HG02642 (cell line): ENCODE measurements around the gene MESD.
A peak's percentile ranks its signal among the peaks of the same experiment; 100 is the strongest.

Experiments used
- ATAC-seq: cut with Tn5 transposase; IDR thresholded peaks from one replicate; pipeline ENCODE4 v1.9.1; 2021; ENCODE audit warnings: mild to moderate bottlenecking; ENCODE audit not compliant: unreplicated experiment, poor library complexity

The MESD gene

DNA sequence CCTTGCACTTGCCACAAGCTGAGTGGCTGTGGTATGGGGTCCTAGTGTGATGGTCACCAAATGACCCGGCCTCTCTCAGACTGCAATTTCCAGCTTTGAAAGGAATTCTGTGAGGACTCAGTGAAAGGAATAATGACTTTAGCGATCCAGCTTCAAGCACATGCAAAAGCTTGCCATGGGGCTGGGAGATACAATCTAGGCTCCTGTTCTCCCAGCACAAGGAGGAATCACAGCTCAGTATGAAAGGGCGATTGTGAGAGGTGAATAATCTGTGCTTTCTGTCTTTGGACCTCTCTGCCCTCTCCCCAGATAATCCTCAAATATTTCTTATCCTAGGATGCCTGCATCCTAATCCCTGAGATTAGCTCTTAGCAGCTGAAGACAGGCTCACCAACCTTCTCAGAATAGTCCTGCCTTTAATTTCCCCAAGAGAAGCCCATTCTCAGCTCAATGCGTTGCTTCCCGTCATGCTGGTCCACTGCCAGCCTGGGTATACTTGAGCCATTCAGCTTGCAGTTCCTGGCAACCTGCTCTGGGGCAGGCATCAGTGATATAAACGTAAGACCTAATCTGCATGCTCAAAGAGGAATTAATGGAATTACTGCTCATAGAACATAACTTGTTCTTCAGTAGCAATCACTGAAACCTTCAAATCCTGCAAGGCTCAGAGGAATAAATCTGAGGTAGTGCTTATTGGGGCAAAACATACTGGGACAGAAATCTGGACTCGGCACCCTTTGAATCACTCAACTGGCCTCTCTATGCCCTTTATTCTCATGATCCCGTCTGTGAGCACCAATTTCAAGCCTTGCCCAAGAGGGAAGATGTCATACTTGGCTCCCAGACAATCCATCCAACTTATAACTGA lies 26.2 kb upstream of the MESD start:
- ATAC-seq, result no peak

DNA sequence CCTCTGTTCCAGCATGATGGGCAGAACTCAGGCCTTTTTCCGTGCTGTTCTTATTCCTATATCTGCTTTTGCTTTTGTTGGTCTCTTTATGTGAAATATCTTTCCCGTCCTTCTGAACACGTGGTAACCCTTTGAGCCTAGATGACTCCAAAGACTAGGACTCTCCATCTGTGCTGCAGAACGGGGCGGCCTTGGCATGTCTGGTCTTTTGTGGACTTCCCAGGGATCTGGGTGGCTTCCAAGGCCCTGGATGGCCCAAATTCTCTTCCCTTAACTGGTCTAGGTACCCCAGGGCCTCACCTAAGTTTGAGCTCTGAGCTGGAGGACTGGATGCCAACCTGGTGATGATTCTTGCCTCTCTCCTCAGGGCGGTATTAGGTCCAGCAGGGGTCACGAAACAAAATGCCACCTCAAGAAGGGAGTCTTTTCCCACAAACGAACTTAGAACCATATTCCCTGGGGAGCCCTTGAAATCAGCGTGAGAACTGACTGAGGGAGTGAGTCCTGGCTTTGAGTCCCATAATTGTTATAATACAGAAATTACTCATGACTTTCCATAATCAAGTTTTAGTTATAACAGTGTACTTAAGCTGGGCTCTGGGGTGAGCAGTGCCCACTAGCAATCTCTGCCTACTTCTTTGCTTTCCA lies 25.0 kb upstream of the MESD start:
- no peak for ATAC-seq

DNA sequence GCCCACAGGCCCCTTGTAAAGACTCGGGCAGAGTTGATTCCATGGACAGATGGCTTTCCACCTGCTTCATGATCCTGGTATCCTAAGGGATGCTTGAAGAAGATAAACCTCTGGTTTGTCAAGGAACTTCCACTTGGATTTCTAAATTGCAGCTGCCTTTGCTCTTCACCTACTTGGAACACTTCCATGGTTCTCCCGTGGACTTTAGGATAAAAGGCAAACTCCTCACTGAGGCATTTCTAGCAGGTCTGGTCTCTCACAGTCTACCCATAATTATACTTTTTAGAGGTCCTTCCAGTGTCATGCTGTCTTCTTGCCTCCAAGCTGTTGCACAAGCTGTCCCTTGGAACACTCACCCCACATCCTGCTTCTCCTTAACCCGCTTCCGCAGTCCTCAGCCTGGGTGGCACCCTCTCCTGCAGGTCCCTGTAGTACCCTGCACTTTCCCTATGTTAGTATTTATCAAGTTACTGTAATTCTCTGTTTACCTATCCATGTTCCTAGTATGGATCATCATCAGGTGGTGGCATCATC lies 23.8 kb upstream of the MESD start:
- ATAC-seq, result no peak

DNA sequence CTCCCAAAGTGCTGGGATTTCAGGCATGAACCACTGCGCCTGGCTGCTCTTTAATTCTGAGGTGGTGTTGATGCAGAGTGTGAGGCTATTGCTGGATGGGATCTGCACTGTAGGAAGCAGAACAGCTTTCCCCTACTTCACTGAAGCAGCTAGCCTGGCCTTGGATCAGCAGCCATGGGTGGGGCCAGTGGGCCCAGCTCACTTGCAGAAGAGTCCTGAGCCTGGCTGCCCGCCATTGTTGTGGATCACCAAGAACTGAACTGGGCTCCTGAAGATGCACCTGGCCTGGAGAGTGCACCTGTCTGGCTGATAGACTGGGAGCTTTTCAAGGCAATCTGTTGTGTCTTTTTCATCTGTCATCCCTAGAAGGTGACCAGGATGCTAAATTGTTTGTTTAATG lies 23.0 kb upstream of the MESD start:
- ATAC-seq, result no peak

DNA sequence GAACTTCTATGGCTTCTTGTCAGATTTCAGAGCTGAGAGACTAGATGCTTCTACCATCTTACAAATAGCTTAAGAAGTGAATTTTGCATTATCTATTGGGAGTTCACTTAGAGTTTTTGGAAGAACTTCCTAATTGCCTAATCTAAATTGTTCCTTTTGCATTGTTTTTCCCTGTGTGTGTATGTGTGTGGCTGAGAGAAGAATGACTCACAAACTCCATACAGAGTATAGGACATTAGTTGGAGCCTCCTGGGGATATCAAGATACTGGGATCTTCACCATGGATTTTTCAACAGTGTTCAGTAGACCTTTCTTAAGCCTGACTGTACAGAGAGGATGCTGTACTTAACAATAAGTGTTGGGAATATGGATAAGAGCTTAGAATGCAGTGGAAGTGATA lies 22.0 kb upstream of the MESD start:
- ATAC-seq, result no peak

DNA sequence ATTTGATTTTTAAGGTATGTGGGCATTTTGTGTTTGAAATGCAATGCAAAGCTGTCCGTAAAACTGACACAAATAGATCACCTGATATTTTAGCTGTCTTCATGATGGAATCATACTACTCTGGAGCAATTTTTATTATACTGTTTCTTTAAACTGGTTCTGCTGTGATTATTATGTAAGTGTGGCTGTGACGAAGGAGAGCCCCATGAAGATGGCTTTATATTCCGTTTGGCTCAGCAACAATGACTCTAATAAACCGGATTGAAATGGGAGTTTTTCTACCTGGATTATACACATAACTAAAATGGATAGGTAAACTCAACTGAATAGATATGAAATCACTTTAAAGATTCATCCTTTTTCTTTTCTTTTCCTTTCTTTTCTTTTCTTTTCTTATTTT lies 20.5 kb upstream of the MESD start:
- ATAC-seq, result no peak

DNA sequence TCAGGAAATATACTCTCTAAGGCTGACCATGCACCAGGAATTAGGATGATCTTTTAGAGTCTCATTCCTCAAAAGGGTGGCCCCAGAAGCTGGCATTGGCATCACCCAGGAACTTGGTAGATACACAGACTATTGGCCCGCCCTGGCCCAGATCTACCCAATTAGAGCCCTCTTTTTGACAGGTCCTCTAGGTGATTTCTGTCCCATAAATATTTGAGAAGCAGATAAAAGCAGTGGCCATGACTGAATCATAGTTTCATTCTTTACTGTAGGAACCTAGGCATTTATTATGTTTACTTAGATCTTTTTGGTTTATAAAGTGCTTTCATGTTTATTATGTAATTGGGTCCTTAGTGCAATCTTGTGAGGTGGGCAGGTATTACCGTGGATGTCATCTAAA lies 18.7 kb upstream of the MESD start:
- no peak for ATAC-seq

DNA sequence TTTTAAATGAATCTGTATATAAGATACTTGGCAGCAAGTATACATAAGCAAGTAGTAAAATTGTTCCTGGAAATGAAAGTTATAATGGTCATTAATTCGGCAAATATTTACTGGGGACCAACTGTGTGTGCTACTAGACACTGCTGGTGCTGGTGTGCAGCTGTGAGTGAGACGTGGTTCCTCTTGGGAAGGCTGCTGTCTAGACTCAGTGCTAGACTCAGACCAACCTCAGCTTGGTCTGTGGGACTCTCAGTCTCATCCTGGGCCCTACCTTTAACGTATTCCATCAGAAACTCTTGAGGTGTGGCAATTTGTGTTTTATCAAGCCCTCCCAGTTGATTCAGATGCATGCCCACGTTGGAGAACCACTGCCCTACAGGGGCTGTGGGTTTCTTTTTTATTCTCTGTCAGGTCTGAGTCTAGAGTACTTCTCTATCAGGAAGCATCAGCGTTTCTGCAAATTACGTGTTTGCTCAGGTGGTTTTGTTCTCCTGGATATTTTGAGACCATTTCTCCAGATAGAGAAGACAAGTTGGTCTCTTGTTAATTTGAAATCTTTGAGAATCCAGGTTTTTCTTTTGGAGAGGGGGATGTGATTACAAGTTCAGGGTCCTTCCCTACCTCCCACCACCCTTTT lies 17.9 kb upstream of the MESD start:
- no peak for ATAC-seq

DNA sequence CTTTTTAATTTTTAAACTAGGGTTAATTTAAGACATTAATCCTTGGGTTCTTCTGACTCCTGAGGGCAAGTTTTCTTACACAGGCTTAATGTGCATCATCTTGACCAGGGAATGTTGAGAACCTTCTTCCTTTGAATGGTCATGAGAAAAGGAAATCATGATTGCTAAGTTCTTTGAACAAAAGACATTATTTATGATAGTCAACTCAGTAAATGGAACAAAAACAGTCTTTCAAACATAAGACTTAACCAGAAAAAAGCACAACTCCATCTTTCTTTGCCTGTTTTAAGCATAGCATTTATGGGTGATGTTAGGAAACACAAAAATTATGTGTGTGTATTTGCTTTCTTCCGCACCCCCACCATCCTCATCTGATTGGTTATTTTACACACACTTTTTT lies 16.5 kb upstream of the MESD start:
- ATAC-seq, result no peak

DNA sequence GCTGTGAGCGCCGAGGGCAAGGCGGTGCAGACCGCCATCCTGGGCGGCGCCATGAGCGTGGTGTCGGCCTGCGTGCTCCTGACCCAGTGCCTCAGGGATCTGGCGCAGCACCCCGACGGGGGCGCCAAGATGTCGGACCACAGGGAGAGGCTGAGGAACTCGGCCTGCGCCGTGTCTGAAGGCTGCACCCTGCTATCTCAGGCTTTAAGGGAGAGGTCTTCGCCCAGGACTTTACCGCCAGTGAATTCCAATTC lies 13.4 kb upstream of the MESD start:
- ATAC-seq, result no peak

DNA sequence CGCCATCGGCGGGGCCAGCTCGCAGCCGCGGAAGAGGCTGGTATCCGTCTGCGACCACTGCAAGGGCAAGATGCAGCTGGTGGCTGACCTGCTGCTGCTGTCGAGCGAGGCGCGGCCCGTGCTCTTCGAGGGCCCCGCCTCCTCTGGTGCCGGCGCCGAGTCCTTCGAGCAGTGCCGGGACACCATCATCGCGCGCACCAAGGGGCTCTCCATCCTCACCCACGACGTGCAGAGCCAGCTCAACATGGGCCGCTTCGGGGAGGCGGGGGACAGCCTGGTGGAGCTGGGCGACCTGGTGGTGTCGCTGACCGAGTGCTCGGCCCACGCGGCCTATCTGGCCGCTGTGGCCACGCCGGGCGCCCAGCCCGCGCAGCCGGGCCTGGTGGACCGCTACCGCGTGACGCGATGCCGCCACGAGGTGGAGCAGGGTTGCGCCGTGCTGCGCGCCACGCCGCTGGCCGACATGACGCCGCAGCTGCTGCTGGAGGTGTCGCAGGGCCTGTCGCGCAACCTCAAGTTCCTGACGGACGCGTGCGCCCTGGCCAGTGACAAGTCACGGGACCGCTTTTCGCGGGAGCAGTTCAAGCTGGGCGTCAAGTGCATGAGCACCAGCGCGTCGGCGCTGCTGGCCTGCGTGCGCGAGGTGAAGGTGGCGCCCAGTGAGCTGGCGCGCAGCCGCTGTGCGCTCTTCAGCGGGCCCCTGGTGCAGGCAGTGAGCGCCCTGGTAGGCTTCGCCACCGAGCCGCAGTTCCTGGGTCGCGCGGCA lies 12.9 kb upstream of the MESD start:
- no peak for ATAC-seq

DNA sequence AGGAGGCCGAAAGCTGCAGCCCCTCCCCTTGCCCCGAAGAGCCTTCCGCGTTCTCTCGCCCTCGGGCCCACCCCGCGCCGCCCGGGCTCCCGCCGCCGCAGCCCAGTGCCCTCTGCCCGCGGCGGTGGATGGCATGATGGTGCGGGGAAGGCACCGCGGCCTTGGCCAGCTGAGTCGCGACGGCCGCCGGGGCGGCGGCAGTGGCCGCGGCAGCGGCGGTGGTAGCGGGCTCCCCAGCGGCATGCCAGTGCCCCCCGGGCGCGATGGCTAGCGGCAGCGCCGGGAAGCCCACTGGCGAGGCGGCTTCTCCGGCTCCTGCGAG lies 12.4 kb upstream of the MESD start:
- ATAC-seq, result no peak

DNA sequence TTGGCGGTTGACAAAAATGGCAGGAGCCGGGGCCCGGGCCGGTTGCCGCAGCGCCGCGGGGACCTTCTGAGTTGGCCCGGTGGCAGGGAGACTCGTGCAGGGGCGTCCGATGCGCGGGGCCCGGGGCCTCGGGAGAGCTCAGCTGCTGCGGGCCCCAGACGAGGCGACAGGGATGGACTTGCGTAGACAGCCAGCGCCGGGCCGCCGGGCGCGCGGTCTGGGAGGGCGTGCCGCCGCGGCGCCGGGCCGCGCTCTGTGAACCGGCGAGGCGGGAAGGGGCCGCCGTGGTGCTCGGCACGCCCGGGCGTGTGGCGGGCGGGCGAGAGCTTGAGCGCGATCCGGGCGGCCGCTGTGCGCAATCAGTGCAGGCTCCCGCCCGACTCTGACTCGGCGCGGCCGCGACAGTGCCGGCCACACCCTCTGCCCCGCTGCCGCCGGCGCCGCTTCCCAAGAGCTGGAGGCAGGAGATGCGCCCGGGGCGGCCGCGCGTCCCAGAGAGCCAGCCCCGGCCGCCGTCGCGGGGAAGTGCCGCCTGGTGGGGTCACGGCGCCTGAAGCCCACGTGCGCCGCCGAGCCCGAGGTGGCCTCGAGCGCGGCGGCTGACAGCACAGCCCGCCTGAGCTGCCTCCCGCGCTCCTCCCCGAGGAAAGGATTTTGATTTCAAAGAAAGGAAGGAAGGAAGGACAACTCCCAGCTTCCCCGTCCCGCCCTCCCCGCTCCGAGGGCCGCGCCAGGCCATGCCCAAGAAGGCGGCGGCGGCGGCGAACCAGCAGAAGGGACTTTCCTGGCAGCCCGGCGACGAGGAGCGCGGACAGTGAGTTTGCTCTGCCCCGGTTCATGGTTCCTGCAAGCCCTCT lies 11.8 kb upstream of the MESD start:
- peak; percentile 45 for ATAC-seq

DNA sequence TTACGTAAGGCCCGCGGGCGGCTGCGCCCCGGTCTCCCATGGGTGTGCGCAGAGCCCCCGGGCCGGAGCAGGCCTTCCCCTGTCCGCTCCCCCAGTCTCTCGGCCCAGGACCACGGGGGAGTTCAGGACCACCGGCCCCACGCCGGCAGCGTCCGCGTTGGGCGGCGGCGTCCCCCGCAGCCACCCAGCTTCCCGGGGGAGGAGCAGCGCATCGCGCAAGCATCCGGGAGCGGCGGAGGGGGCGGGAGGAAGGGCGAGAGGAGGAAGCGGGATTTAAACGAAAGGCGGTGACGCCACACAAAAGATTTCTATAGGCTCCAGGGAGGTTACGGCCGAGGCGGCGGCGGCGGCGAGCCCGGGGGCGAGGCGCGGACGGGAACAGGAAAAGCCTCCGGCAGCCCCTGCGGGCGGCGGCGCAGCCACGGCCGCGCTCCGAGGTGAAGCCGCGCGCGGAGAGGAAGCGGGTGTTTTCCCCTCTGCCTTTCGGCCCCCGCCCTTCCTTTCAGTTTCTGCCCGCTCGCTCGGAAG lies 11.1 kb upstream of the MESD start, which contains the start of gene TLNRD1:
TLNRD1 (plus strand) TSS at position 300 of the 528 bp plus-strand sequence. CDS start 1,349 bp downstream, outside the sequence.
- ATAC-seq, result peak; percentile 68

DNA sequence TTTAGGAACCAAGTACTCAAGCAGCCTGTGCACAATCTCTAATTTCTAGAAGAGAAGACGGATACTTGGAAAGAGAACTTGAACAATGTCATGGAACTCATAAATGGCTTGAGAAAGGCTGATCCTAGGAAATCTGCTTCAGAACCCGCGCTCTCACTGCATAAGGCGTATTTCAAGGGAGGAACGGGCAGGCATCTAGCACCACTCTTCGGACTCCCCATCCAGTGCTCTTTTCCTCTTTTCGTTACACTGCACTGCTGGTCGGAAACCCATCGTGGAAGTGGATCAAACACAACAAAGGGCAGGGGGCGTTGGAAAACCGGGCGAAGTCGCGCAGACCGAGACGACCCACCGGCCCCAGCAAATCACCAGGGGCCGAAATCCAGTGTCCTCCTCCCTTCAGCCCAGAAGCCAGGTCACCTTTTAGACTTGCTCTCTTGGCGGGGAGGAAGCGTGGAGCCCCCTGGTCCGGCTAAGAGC lies 10.6 kb upstream of the MESD start:
- no peak for ATAC-seq

DNA sequence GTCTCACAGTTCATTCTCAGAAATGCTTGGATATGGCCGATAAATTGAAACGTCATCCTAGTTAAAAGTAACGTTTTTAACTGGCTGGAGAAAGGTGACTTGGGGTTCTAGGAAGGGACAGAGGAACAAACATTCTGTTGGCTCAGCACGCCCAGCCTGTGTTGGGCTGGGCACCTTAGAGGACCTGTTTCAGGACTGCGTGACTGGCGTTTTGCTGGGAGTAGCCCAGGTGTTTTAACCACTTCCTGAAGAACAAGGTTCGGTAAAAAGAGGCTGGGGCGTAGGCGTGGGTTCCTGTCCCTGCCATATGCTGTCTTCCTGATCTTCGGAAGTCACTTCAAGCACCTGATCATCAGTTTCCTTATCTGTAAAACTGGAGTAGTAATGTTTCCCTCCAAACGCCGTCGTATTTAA lies 10.0 kb upstream of the MESD start:
- no peak for ATAC-seq

DNA sequence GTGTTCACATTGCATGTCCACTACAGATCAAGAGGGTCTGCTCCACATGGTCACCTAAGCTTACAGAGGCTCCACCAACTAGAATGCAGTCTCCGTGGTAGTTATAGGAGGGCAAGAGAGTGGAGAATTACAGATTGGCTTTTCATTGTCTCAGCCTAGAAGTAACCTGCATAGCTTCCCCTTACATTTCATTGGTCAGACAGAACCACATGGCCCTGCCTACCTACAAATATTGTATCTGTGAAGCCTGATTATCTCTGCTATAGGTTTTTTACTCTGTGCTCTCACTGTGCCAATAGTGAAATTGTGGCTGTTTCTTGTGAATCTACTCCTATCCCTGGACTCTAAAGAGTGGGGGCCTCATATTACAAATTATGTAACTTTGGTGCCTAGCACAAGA lies 8.6 kb upstream of the MESD start:
- no peak for ATAC-seq

DNA sequence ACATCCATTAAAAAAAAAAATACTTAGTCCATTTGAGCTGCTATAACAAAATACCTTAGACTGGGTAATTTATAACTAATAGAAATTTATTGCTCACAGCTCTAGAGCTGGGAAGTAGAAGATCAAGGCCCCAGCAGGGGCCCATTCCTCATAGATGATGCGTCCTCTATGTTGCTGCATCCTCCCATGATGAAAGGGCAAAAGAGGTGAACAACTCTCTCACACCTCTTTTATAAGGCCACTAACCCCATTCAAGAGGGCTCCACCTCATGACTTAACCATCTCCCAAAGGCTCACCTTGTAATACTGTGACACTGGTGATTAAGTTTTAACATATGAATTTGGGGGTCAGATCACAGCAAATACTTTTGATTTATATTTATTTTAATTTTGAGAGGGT lies 8.1 kb upstream of the MESD start:
- no peak for ATAC-seq

DNA sequence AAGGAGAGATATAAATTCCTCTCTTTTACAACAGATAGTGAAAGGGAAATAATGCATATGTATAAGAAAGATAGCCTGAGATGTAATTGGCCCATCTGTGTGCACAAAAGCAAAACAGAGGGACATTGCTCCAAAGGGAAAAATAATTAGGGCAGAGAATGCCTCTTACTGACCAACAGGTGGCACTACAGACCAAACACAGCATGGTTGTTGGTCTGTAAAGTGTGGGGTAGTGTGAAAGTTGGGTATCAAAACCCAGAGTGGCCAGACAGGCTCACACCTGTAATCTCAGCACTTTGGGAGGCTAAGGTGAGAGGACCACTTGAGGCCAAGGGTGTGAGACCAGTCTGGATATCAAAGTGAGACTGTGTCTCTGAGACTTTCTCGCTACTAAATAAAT lies 6.6 kb upstream of the MESD start:
- no peak for ATAC-seq

DNA sequence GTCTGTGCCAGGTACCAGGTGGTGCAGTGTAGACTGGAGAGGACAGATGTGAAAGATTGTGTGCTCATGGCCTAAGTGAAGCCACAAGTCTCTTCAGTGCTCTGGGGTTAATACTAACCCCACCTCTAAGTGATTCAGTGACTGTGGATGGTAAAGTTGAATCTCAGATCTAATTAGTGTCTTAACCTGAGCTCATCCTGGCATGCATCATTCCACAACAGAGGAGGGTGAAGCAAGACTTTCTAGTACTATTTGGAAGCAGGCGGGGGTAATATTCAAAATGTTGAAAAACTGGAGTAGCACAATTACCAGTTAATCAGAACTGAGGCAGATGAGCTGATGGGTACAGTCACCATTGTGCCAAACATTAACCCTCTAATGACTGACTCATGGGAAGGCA lies 2.8 kb upstream of the MESD start:
- no peak for ATAC-seq
